GM12874 (cell line): ENCODE measurements around the gene SFMBT1.

Source experiments
- TF ChIP-seq, protein P1 (sequence below): IDR thresholded peaks from 2 replicates; pipeline ENCODE4 v1.5.1; 2011; ENCODE audit warnings: low read depth, mild to moderate bottlenecking, control low read depth, low read length, moderate library complexity; ENCODE audit not compliant: insufficient read depth

The SFMBT1 gene

DNA sequence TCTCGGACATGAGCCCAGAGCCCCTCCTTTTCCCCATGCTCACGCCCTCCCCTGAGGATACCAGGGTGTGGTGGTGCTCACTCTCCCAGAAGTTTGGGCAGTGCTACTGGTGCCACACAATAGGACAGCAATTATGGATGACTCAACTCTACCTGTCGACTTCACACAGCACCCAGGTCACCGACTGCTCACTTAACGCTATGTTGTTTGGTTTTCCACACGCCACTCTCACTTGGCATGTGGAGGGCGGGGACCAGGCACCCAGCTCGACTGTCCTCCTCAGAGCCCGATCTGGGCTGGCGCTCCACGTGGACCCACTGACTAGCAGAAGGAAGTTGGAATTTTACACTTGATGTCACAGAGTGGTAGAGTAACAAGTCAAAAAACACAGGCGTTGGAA lies 179.4 kb downstream of the SFMBT1 start:
- TF ChIP-seq, protein P1, sequence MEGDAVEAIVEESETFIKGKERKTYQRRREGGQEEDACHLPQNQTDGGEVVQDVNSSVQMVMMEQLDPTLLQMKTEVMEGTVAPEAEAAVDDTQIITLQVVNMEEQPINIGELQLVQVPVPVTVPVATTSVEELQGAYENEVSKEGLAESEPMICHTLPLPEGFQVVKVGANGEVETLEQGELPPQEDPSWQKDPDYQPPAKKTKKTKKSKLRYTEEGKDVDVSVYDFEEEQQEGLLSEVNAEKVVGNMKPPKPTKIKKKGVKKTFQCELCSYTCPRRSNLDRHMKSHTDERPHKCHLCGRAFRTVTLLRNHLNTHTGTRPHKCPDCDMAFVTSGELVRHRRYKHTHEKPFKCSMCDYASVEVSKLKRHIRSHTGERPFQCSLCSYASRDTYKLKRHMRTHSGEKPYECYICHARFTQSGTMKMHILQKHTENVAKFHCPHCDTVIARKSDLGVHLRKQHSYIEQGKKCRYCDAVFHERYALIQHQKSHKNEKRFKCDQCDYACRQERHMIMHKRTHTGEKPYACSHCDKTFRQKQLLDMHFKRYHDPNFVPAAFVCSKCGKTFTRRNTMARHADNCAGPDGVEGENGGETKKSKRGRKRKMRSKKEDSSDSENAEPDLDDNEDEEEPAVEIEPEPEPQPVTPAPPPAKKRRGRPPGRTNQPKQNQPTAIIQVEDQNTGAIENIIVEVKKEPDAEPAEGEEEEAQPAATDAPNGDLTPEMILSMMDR = no peak

DNA sequence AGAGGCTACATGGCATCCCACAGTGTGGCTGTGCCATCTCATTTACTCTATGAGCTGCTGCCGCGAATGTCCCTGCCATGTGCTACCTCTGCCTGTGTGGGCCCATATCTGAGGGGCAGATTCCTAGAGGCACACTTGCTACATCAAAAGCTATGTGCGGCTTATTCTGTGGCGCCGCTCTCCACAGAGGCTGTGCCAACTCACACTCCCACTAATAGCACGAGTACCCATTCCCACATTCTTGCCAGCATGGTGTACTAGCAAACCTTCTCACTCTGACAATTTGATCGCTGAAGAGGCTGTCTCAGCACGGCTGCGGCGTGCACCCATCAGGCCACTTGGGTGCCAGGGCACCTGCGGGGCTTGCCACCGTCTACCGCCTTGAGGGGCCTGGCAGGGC lies 179.9 kb downstream of the SFMBT1 start:
- TF ChIP-seq, protein P1 = no peak

DNA sequence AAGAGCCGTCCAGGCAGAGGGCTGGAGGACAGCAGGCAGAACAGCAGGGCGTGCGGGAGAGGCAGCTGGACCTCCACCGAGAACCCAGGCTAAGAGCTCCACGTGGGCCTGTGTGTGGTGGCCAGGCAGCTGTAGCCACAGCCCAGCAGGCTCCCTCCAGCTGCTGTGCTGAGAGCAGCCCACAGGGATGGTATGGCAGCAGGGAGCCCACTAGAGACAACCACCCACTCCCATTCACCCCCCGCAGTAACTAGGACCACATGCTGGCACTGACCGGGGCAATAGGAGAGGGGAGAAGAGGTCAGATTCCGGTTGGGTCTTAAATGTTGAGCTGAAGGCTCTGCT lies 185.5 kb downstream of the SFMBT1 start:
- TF ChIP-seq, protein P1 = no peak

DNA sequence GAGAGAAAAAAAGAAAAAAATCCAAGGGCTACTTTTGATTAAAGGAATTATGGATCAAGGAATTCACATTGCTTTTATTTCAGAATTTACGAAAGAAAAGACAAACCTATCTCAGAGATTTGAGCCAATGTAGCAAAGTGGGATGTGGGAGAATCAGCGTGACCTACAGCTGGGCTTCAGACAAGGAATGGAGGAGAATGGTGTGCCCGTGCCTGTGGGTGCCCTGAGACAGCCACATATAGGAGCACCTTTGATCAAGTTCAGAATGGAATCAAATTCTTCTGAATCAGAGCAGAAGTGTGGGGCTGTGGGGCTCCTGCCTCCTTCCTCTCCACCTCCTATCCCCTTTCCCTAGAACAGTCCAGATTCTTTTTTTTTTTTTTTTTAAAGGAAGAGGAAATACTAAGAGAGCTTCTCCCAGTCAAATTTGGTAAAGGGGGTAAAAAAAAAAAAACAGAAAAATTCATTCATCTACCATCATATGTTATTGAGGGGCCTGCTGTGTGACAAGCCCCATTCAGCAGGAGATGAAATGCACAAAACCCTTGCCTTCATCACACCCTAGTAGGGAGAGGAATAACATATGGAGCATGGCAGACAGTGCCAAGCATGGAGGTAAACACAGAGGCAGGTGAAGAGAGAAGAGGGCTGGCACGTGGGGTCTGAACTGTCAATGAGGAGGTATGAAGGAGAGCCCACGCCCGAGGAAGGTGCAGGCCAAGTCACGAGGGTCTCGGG lies 186.0 kb downstream of the SFMBT1 start:
- TF ChIP-seq, protein P1 = no peak

DNA sequence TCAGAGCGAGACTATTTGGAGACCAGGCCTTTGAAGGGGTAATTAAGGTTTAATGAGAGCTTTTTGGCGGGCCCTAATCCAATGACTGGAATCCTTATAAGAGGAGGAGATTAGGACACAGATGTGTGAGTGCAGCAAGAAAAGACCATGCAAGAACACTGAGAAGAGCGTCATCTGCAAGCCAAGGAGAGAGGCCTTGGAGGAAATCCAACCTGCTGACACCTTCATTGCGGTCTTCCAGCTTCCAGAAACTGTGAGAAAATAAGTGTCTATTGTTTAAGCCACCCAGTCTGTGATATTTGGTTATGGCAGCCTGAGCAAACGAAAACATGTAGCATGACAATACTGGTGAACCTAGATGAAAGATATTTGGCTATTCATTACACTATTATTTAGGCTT lies 188.0 kb downstream of the SFMBT1 start:
- TF ChIP-seq, protein P1 = no peak

DNA sequence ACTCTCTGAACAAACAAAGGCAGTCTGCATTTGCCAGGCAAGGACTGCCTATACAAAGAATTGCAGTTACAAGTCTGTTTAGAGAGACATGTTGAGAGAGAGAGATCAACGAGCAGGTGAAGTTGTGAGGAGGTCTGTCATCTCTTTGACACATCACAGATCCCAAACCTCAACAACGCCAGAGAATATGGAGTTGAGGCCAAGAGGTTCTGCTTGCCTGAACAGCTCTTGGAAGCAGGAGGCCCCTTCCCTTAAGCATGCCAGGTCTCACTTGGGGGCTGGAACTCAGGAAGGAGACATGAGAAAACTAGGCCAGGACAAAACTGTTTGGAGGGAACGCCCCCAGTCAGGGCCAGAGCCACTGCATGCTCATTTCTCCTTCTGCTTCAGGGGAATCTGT lies 188.7 kb downstream of the SFMBT1 start:
- TF ChIP-seq, protein P1 = no peak

DNA sequence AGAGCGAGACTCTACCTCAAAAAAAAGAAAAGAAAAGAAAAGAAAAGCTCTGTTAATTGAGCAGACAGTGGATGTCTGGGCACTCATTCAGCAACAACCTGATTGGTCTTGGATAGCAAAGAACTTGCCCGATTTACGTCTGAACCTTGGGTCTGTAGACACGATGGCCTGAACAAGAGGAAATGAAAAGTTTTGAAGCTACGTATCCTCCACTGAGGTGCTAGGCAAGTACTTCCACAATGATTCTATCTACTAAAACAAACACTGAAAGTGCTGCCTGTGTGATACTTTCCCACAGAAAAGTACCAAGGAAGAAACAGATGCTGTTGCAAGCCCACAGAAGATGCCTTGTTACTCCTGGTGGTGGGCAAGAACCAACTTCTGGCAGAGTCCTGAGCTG lies 189.2 kb downstream of the SFMBT1 start:
- TF ChIP-seq, protein P1 = no peak

DNA sequence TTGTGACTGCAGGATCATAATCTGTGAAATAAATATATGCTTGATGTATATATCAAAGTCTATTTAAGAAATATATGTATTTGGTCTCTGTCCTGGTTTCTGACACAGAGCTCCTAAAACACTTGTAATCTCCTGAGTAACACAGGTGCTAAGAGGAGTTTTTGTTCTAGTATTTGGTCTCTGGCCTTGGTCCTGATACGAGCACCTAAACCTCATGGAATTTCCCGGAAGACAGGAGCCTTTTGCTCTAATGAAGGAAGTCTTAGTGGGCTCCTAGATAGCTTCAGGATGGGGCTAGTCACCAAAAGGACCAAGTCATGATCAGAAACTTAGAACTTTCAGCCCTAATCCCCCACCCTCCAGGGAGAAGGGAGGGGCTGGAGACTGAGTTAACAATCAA lies 191.9 kb downstream of the SFMBT1 start:
- TF ChIP-seq, protein P1 = no peak
